Measurements from ENCODE around the gene EVX2. TPM values are rescaled to one million over a fixed set of nuclear protein-coding genes. Genes with fewer than 3 reads are reported as not detected.

Gene EVX2
- total RNA-seq, 3 donors from 2014 or later (not counting 1 experiment from before 2014, with no cell fraction given): not detected

- H3K36me3 ChIP-seq (ENCODE audit: control insufficient read depth, insufficient read depth, low read length): no peaks in the 10 kb centered on the region
- Mint-ChIP-seq H3K27me3 (ENCODE audit: low read depth in 2 of 2) (peaks cover 63 to 69% of the 10 kb centered on the region in 2 donors), H3K27ac (peak overlapping the region in 1 of 2 donors; percentile 77), H3K9me3 (peaks cover 2 to 10% of the 10 kb centered on the region in 2 donors), H3K4me1 (peaks cover 9 to 20% of the 10 kb centered on the region in 2 donors), H3K4me3 (peak overlapping the region; percentile 75), H3K36me3 (peaks cover 30% of the 10 kb centered on the region)
- ATAC-seq: no peak
- peaks cover 17% of the 10 kb centered on the region for H3K4me1 ChIP-seq (ENCODE audit: control insufficient read depth, insufficient read depth, low read length)
- H3K9me3 ChIP-seq (ENCODE audit: control insufficient read depth, insufficient read depth, low read length): peaks cover 48% of the 10 kb centered on the region
- H3K27me3 ChIP-seq (ENCODE audit: control insufficient read depth, insufficient read depth, low read length): peaks cover 85% of the 10 kb centered on the region
- no peak for DNase-seq
- no peak overlapping the region for H3K27ac ChIP-seq (ENCODE audit: low read length)
- no peak for TF ChIP-seq CTCF (IDR thresholded peaks at IDR 0.05)
- intact Hi-C loops (cut with micrococcal nuclease): loop anchor here (5.0 kb wide), 1 partner anchor 34 kb away; no protein-coding TSS in a partner anchor
- WGBS (ENCODE audit: insufficient coverage): 11% methylated on average over 25 of the region's 25 CpGs
- H3K4me3 ChIP-seq (ENCODE audit: low read length): no peak overlapping the region
Observed at GRCh38 chr2:176078541-176079284, 5.0 kb downstream of the EVX2 start.

GRCh38 chr2:176076796-176077195, 7.0 kb downstream of the EVX2 start:
- 17% methylated on average over 2 of the region's 2 CpGs for WGBS (ENCODE audit: insufficient coverage)
- no peak for DNase-seq
- Mint-ChIP-seq H3K4me3 (no peak overlapping the region), H3K36me3 (peaks cover 27% of the 10 kb centered on the region), H3K9me3 (peaks cover 0 to 8% of the 10 kb centered on the region in 2 donors), H3K27me3 (ENCODE audit: low read depth in 2 of 2) (peaks cover 56 to 71% of the 10 kb centered on the region in 2 donors), H3K27ac (no peak overlapping the region), H3K4me1 (peaks cover 9 to 17% of the 10 kb centered on the region in 2 donors)
- peaks cover 33% of the 10 kb centered on the region for H3K9me3 ChIP-seq (ENCODE audit: control insufficient read depth, insufficient read depth, low read length)
- no peak overlapping the region for H3K27ac ChIP-seq (ENCODE audit: low read length)
- no peak for TF ChIP-seq CTCF (IDR thresholded peaks at IDR 0.05)
- intact Hi-C loops (cut with micrococcal nuclease): loop anchor here (5.0 kb wide), 1 partner anchor 36 kb away; no protein-coding TSS in a partner anchor
- no peaks in the 10 kb centered on the region for H3K36me3 ChIP-seq (ENCODE audit: control insufficient read depth, insufficient read depth, low read length)
- peaks cover 71% of the 10 kb centered on the region for H3K27me3 ChIP-seq (ENCODE audit: control insufficient read depth, insufficient read depth, low read length)
- peaks cover 17% of the 10 kb centered on the region for H3K4me1 ChIP-seq (ENCODE audit: control insufficient read depth, insufficient read depth, low read length)
- no peak overlapping the region for H3K4me3 ChIP-seq (ENCODE audit: low read length)
- no peak for ATAC-seq

GRCh38 chr2:176076063-176076462, 7.7 kb downstream of the EVX2 start:
- TF ChIP-seq CTCF (IDR thresholded peaks at IDR 0.05): no peak
- Mint-ChIP-seq H3K4me1 (peaks cover 9 to 17% of the 10 kb centered on the region in 2 donors), H3K27ac (no peak overlapping the region), H3K36me3 (peaks cover 27% of the 10 kb centered on the region), H3K4me3 (no peak overlapping the region), H3K27me3 (ENCODE audit: low read depth in 2 of 2) (peaks cover 59 to 69% of the 10 kb centered on the region in 2 donors), H3K9me3 (peaks cover 0 to 8% of the 10 kb centered on the region in 2 donors)
- Histone ChIP-seq H3K36me3 (ENCODE audit: control insufficient read depth, insufficient read depth, low read length) (no peaks in the 10 kb centered on the region), H3K4me1 (ENCODE audit: control insufficient read depth, insufficient read depth, low read length) (peaks cover 17% of the 10 kb centered on the region), H3K4me3 (ENCODE audit: low read length) (no peak overlapping the region), H3K9me3 (ENCODE audit: control insufficient read depth, insufficient read depth, low read length) (peaks cover 26% of the 10 kb centered on the region), H3K27ac (ENCODE audit: low read length) (no peak overlapping the region), H3K27me3 (ENCODE audit: control insufficient read depth, insufficient read depth, low read length) (peaks cover 70% of the 10 kb centered on the region)
- intact Hi-C loops (cut with micrococcal nuclease): loop anchor here (5.0 kb wide), 1 partner anchor 36 kb away; no protein-coding TSS in a partner anchor
- ATAC-seq (no peak), DNase-seq (no peak)
- WGBS (ENCODE audit: insufficient coverage): 12% methylated on average over 6 of the region's 7 CpGs
